Sigmoid colon (tissue), 7 donors: ENCODE measurements around the gene CDK11B. TPM values are rescaled to one million over a fixed set of nuclear protein-coding genes. Genes with fewer than 3 reads are reported as not detected.

Experiments
- DNase-seq: peaks from one replicate; pipeline ENCODE4 v3.0.0-alpha.2; 2019
- H3K27ac ChIP-seq, 4 donors: fragments of 200-600 bp; sonication (generic); one replicate each; pipeline ENCODE4 v1.5.1; 2016 to 2019; ENCODE audit warnings: mild to moderate bottlenecking in 1 of 4
- H3K27me3 ChIP-seq, 3 donors: fragments of 200-600 bp; sonication (generic); one replicate each; pipeline ENCODE4 v1.5.1; 2019; ENCODE audit warnings: mild to moderate bottlenecking in 1 of 3
- H3K36me3 ChIP-seq, 4 donors: fragments of 200-600 bp; sonication (generic); one replicate each; pipeline ENCODE4 v1.5.1; 2016 to 2019
- H3K4me1 ChIP-seq, 4 donors: fragments of 200-600 bp; sonication (generic); one replicate each; pipeline ENCODE4 v1.5.1; 2017 to 2019
- H3K4me3 ChIP-seq, 4 donors: fragments of 200-600 bp; sonication (generic); one replicate each; pipeline ENCODE4 v1.5.1; 2017 to 2019; ENCODE audit warnings: mild to moderate bottlenecking in 2 of 4, moderate library complexity in 1 of 4
- H3K9me3 ChIP-seq, 4 donors: fragments of 200-600 bp in 3 of 4; sonication (generic) in 3 of 4; one replicate each; pipeline versions ENCODE4 v1.5.1 to v1.6.1; 2013 to 2019
- CTCF ChIP-seq, 4 experiments: fragments of 450-650 bp in 3 of 4; fragments of 200-600 bp in 1 of 4; IDR thresholded peaks; one replicate each; pipeline ENCODE4 v1.5.1; 2016 to 2019; ENCODE audit warnings: antibody characterized with exemption in 4 of 4, mild to moderate bottlenecking in 3 of 4, moderate library complexity in 2 of 4
- EP300 ChIP-seq, 4 donors: sonication (generic); formaldehyde crosslinking; IDR thresholded peaks; one replicate each; pipeline ENCODE4 v1.6.1; 2017; ENCODE audit warnings: antibody characterized with exemption in 4 of 4
- POLR2A ChIP-seq, 2 donors: fragments of 450-650 bp; IDR thresholded peaks; one replicate each; pipeline ENCODE4 v1.6.1; 2016; ENCODE audit warnings: antibody characterized with exemption in 2 of 2, mild to moderate bottlenecking in 2 of 2, moderate library complexity in 2 of 2
- POLR2AphosphoS5 ChIP-seq, 4 donors: sonication (generic); formaldehyde crosslinking; IDR thresholded peaks; one replicate each; pipeline ENCODE4 v1.6.1; 2017; ENCODE audit warnings: antibody characterized with exemption in 4 of 4
- WGBS, 2 donors: extraction: QIAGEN DNeasy Blood & Tissue Kit; methylation state at CpG; one replicate each; pipeline ENCODE4 v1.1.7; 2013; 5-methylcytosine and 5-hydroxymethylcytosine counted together
- intact Hi-C: fragments of 100-400 bp; cut with DNase I; formaldehyde crosslinking; loops from one replicate; pipeline ENCODE4 v1.15.1; 2023
- polyA plus RNA-seq, 3 donors: library from polyadenylated mRNA; stranded (reverse); fragments of 200-250 nt; gene quantifications; one replicate each; pipeline ENCODE4 v1.2.3, GENCODE V29; 2013
- total RNA-seq, 4 donors: library from RNA; depleted of rRNA; stranded (reverse); fragments of >200 nt; gene quantifications; one replicate each; pipeline ENCODE4 v1.1.0, GENCODE V29; 2016
- donor health status: healthy with polysubstance abuse.
- donor health status: Bipolar disorder and iron deficiency.
- donor health status: healthy.

CDK11B gene
- total and polyA plus RNA-seq, 7 donors: 23.9 to 51.0 (median 30.5) TPM

DNA sequence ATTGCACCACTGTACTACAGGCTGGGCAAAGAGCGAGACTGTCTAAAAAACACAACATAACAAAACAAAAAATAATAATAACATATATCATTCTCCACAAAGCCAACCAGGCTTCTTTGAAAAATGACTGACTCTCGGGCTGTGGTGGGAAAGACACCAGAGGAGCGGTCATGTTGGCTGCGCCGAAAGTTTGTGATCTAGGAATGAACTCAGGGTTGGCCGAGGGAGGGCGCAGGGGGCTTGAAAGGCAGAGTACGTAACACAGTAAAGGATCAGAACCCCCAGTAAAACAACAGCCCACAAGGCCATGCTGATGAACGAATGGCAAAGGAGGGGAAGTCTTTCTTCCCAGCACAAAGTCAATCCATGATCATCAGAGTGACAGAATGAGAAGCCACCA, 29.0 kb upstream of the CDK11B start:
- H3K4me3 ChIP-seq: no peak overlapping the region
- no peak for DNase-seq
- no peaks in the 10 kb centered on the region for H3K27me3 ChIP-seq
- TF ChIP-seq POLR2AphosphoS5 (IDR thresholded peaks at IDR 0.05) (no peak), CTCF (IDR thresholded peaks at IDR 0.05) (no peak), POLR2A (IDR thresholded peaks at IDR 0.05) (no peak), EP300 (IDR thresholded peaks at IDR 0.05) (no peak)
- no peak overlapping the region for H3K27ac ChIP-seq
- H3K36me3 ChIP-seq: peaks cover 0 to 1% (median 0%) of the 10 kb centered on the region in 4 donors
- intact Hi-C loops: no loop called here
- WGBS, 2 donors: 84 to 97% methylated on average over 9 of the region's 9 CpGs
- H3K9me3 ChIP-seq: no peaks in the 10 kb centered on the region
- H3K4me1 ChIP-seq: peaks cover 0 to 21% (median 13%) of the 10 kb centered on the region in 4 donors

DNA sequence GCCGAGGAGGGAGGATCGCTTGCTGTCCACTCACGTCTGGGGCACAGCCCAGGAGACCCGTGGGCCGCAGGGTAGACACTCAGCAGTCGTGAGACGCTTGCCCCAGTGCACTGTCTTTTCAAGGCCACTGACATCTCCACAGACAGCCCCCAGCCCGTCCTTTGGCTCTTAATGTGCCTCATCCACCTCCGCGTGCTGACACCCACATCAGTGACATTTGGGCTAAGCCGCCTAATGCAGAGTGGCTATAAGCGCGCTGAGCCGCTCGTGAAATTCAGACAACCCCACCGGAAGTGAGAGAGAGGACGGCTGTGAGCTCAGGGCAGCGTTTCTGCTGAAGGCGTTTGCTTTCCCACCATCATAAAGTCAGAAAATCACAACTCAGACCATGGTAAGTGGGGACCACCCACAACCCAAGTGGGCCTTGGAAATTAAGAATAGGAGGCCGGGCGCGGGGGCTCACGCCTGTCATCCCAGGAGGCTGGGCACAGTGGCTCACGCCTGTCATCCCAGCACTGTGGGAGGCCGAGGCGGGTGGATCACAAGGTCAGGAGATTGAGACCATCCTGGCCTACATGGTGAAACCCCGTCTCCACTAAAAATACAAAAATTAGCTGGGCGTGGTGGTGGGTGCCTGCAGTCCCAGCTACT, 25.4 kb upstream of the CDK11B start:
- WGBS, 2 donors: 91 to 94% methylated on average over 28 of the region's 28 CpGs
- no peaks in the 10 kb centered on the region for H3K9me3 ChIP-seq
- H3K4me3 ChIP-seq: no peak overlapping the region
- TF ChIP-seq POLR2A (IDR thresholded peaks at IDR 0.05) (no peak), EP300 (IDR thresholded peaks at IDR 0.05) (no peak), CTCF (IDR thresholded peaks at IDR 0.05) (no peak), POLR2AphosphoS5 (IDR thresholded peaks at IDR 0.05) (no peak)
- H3K36me3 ChIP-seq: peaks cover 0 to 11% (median 0%) of the 10 kb centered on the region in 4 donors
- no peaks in the 10 kb centered on the region for H3K27me3 ChIP-seq
- peaks cover 0 to 24% (median 12%) of the 10 kb centered on the region in 4 donors for H3K4me1 ChIP-seq
- DNase-seq: no peak
- intact Hi-C loops: no loop called here
- H3K27ac ChIP-seq: peak overlapping the region in 1 of 4 donors; percentile 20

- no peak overlapping the region for H3K4me3 ChIP-seq
- H3K4me1 ChIP-seq: peaks cover 0 to 31% (median 18%) of the 10 kb centered on the region in 4 donors
- no peak for DNase-seq
- TF ChIP-seq EP300 (IDR thresholded peaks at IDR 0.05) (no peak), CTCF (IDR thresholded peaks at IDR 0.05) (no peak), POLR2A (IDR thresholded peaks at IDR 0.05) (no peak), POLR2AphosphoS5 (IDR thresholded peaks at IDR 0.05) (no peak)
- intact Hi-C loops: no loop called here
- 82 to 83% methylated on average over 26 of the region's 26 CpGs for WGBS, 2 donors
- no peaks in the 10 kb centered on the region for H3K9me3 ChIP-seq
- peak overlapping the region in 1 of 4 donors; percentile 20 for H3K27ac ChIP-seq
- H3K36me3 ChIP-seq: peaks cover 0 to 11% (median 0%) of the 10 kb centered on the region in 4 donors
- H3K27me3 ChIP-seq: no peaks in the 10 kb centered on the region
Measured at GRCh38 chr1:1683104-1683905, 24.5 kb upstream of the CDK11B start.

- Histone ChIP-seq H3K4me3 (no peak overlapping the region), H3K27ac (no peak overlapping the region), H3K4me1 (peaks cover 0 to 24% (median 18%) of the 10 kb centered on the region in 4 donors), H3K9me3 (no peaks in the 10 kb centered on the region), H3K36me3 (peaks cover 0 to 11% (median 0%) of the 10 kb centered on the region in 4 donors), H3K27me3 (no peaks in the 10 kb centered on the region)
- TF ChIP-seq POLR2AphosphoS5 (IDR thresholded peaks at IDR 0.05): no peak
- no peak for TF ChIP-seq EP300 (IDR thresholded peaks at IDR 0.05)
- no peak for TF ChIP-seq POLR2A (IDR thresholded peaks at IDR 0.05)
- TF ChIP-seq CTCF (IDR thresholded peaks at IDR 0.05): no peak
- DNase-seq: peak; percentile 42
- whole genome bisulfite sequencing, 2 donors: 55 to 74% methylated on average over 11 of the region's 11 CpGs
- intact Hi-C loops: no loop called here
Measured at GRCh38 chr1:1680912-1681273, 22.1 kb upstream of the CDK11B start.
